Caki2 (cell line): ENCODE results near the gene HEMGN. TPM values are rescaled to one million over a fixed set of nuclear protein-coding genes. Genes with fewer than 3 reads are reported as not detected.

Source experiments
- DNase-seq: peaks from one replicate; pipeline ENCODE4 v3.0.0-alpha.2; 2015; ENCODE audit warnings: low read depth
- in situ Hi-C: cut with HindIII; loops from 2 replicates; pipeline ENCODE4 v1.10.0; 2016; ENCODE audit warnings: low sequenced_read_pairs, low pct_unique_long_range_greater_than_20kb, mixed read lengths
- total RNA-seq: library from RNA; depleted of rRNA; stranded (reverse); fragments of >200 nt; shearing (Covaris generic); gene quantifications from 2 replicates; pipeline ENCODE4 v1.2.3, GENCODE V29; 2014; ENCODE audit warnings: low replicate concordance

The HEMGN gene
- total RNA-seq, 1 experiment from 2014 or later: not detected

- in situ Hi-C loops: no loop called here
- no peak for DNase-seq
Observed at GRCh38 chr9:97908705-97909104, 29.3 kb downstream of the HEMGN start.

GRCh38 chr9:97907632-97908031 lies 30.3 kb downstream of the HEMGN start:
- DNase-seq: no peak
- in situ Hi-C loops: no loop called here

GRCh38 chr9:97907046-97907445 lies 30.9 kb downstream of the HEMGN start:
- in situ Hi-C loops: no loop called here

GRCh38 chr9:97906236-97906831 lies 31.6 kb downstream of the HEMGN start:
- in situ Hi-C loops: no loop called here
- no peak for DNase-seq

More at GRCh38 chr9:97907046-97907445, 30.9 kb downstream of the HEMGN start:
- no peak for DNase-seq

- no peak for DNase-seq
- in situ Hi-C loops: no loop called here
Observed at GRCh38 chr9:97905228-97905627, 32.7 kb downstream of the HEMGN start.

GRCh38 chr9:97904725-97905124 lies 33.2 kb downstream of the HEMGN start:
- in situ Hi-C loops: no loop called here
- DNase-seq: no peak

- no peak for DNase-seq
- in situ Hi-C loops: no loop called here
Observed at GRCh38 chr9:97903177-97903576, 34.8 kb downstream of the HEMGN start.

GRCh38 chr9:97900738-97901565 lies 37.0 kb downstream of the HEMGN start:
- in situ Hi-C loops: no loop called here
- DNase-seq: peak; percentile 52

GRCh38 chr9:97900103-97900737 lies 37.8 kb downstream of the HEMGN start:
- peak; percentile 40 for DNase-seq
- in situ Hi-C loops: no loop called here

- DNase-seq: peak; percentile 12
- in situ Hi-C loops: no loop called here
Observed at GRCh38 chr9:97895695-97896332, 42.2 kb downstream of the HEMGN start.

GRCh38 chr9:97895211-97895610 lies 42.8 kb downstream of the HEMGN start:
- in situ Hi-C loops: no loop called here
- DNase-seq: no peak

- no peak for DNase-seq
- in situ Hi-C loops: no loop called here
Observed at GRCh38 chr9:97892421-97892820, 45.6 kb downstream of the HEMGN start.

GRCh38 chr9:97891736-97892135 lies 46.2 kb downstream of the HEMGN start:
- DNase-seq: no peak
- in situ Hi-C loops: no loop called here

- no peak for DNase-seq
- in situ Hi-C loops: no loop called here
Observed at GRCh38 chr9:97889941-97890887, 47.8 kb downstream of the HEMGN start.

GRCh38 chr9:97880336-97880735 lies 57.6 kb downstream of the HEMGN start:
- peak; percentile 53 for DNase-seq
- in situ Hi-C loops: no loop called here
